22Rv1 (cell line): ENCODE results near the gene LYRM1.

Source experiments
- ZFX ChIP-seq: fragments of 450-650 bp; IDR thresholded peaks from 2 replicates; pipeline ENCODE4 v1.6.1; 2017; ENCODE audit warnings: antibody characterized with exemption, borderline replicate concordance
- TF ChIP-seq, protein P1 (sequence below): fragments of 450-650 bp; IDR thresholded peaks from 2 replicates; pipeline ENCODE4 v1.5.1; 2017; ENCODE audit warnings: mild to moderate bottlenecking

DNA sequence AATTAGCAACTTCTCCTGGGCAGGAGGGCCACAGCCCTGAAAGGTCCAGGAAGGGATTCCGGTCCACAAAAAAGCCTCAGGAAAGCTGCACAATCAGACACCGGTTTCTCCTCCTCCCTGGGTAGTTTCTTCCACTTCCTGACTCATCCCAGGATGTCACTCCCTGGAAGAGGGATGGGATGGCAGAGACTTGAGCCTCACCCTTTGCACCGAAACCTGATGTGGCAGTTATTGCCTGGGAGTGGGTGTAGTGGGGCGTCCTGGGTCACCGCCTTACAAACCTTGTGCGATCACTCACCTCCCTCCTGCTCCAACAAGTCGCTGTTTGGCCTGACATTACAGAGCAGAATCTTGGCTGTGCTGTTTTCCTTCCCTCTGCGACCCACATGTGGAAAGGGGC is 70.8 kb downstream of the LYRM1 start:
- TF ChIP-seq, protein P1, sequence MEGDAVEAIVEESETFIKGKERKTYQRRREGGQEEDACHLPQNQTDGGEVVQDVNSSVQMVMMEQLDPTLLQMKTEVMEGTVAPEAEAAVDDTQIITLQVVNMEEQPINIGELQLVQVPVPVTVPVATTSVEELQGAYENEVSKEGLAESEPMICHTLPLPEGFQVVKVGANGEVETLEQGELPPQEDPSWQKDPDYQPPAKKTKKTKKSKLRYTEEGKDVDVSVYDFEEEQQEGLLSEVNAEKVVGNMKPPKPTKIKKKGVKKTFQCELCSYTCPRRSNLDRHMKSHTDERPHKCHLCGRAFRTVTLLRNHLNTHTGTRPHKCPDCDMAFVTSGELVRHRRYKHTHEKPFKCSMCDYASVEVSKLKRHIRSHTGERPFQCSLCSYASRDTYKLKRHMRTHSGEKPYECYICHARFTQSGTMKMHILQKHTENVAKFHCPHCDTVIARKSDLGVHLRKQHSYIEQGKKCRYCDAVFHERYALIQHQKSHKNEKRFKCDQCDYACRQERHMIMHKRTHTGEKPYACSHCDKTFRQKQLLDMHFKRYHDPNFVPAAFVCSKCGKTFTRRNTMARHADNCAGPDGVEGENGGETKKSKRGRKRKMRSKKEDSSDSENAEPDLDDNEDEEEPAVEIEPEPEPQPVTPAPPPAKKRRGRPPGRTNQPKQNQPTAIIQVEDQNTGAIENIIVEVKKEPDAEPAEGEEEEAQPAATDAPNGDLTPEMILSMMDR = no peak
- TF ChIP-seq ZFX = no peak
